NCI-H1694 (cell line): Measurements from ENCODE around the gene EAF2.
"Not testable (repeated sequence)": the region's sequence is repeated elsewhere in the genome, so short reads cannot be mapped to it uniquely, and the experiment has no call there.

Experiments used
- DNase-seq: peaks from one replicate; lab custom pipeline; 2025; lab: John Stamatoyannopoulos, UW

The EAF2 gene

DNA sequence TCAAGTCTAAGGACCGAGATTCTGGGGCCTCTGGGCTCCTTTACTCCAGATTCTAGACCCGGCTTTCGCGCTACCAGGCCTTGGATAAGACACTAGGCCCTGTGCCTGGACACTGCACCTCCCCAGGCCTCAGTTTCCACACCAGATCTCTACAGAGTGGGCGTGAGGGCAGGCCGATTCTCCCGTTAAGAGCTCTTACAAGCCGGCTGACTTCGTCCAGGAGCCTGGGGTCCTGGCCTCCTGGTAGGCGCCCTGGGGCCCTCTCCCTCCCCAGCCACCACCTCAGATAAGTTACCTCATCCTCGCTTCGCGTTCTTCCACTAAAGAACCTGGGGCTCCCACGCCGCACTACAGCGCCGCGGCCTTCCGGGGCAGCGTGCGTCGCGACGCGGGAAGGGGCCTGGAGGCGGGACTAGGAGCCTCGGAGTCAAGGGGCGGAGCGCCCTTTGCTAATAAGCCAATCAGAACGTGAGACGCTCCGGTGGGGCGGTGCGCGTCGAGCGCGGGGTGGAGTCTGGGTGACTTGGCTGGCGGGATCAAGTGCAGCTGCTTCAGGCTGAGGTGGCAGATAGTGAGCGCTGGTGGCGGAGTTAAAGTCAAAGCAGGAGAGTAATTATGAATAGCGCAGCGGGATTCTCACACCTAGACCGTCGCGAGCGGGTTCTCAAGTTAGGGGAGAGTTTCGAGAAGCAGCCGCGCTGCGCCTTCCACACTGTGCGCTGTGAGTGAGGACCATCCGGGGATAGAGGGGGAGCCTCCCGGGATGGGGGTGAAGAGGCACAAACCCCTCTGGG is at the start of gene EAF2, which contains the start of gene IQCB1:
EAF2 (plus strand) TSS at position 539 of the 794 bp plus-strand sequence; CDS start at position 616, 77 bp downstream.
IQCB1 (minus strand) TSS at position 390 of the 794 bp plus-strand sequence. CDS start 6,100 bp downstream, outside the sequence.
- DNase-seq, result peak; percentile 83

DNA sequence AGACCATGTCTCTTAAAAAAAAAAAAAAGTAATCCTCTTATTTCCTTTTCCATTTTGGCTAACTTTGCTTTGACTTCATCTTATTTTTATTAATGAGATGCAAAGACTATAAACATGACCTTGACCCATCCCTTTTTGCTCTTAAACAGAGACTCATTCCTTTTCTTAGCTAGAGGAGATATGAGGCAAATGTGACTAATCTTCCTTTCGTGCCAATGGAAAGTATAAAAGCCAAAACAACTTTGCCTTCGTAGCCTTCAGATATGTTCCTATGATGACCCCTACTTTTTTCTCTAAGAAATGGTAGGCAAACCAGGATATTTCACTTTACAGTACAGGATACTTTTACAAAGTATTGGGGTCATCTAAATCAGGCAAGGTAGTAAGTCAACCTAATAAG is 48.5 kb upstream of the EAF2 start:
- DNase-seq, result no peak

DNA sequence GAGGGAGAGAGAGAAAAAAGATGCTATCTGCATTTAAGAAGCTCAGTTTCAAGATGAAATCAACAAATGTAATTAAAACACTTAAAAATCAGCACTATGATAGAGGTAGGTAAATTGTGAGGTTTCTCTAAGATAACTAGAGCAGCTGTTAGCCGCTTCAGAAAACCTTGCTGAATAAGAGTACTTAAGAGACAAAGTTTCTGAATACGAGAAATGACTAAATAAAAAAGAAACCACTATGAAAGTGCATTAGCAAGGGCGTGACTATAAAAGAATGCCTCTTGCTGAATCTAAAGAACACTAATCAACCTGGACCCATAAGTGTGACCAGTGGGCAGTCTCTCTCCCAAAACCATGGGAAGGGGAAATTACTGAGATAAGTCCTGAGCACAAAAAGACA is 41.9 kb upstream of the EAF2 start:
- no peak for DNase-seq

DNA sequence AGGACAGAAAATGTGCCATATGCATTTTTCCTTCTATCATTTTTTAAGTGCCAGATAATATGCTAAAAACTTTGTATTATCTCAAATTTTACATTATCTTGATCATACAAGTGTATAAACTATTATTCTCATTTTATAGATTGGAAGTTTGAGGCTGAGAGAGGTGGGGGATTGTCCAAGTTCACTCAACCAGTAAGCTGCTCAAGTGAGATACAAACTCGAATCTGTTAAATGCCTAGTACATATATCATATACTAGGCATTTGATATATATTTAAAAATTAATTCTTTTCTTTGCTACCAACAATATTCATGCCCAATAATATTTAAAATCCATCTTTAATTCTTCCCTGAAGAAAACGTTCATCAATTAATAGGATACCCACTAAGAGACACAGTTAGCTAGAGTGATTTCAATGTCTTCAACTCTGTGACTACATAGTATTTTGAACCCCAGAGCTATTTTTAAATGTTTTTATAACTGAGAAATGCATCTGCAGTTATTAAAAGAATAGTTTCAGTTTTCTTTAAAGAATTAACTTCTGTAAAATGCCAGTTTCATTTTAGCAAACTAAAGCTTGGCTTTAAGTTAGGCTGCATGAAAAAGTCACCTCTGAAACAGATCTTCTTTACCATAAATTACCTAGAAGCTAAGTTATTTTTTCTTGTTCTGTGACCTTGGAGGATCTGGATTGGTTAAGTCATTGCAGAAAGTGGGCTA is 40.6 kb upstream of the EAF2 start:
- no peak for DNase-seq

DNA sequence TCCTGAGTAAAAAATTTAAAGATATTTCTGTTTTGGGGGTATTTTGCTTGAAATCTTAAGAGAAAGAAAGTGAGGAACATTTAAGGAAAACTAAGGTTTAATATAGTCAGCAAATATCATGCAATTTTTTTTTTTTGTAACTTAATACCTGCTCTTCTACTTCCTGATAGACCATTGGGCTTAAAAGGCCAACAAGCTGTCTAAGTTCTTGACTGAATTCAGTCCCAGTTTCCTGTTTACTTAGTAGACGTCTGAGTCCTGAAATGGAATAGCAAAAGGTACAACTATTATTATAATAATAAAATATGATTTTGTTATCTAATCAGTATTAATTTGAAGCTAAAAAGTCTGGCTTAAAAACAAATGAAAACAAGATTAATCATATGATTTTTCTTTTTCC is 38.0 kb upstream of the EAF2 start:
- no peak for DNase-seq

DNA sequence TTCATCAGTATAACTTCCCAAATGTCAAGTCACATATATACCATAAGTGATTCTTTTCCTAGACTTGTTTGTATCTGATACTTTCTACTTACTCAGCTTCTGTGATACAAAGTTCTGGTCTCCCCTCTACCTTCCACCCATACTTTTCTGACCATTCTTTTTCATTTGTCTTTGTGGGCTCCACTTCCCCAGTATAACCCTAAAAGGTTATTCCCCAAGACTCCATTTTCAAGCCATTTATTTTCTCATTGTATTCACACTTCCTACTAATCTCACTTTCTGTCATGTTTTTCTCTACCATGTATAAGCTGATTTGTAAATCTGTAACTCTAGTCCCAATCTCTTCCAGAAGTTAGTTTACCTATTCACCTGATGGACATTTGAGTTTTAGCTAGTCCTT is 34.1 kb upstream of the EAF2 start:
- DNase-seq, result no peak

DNA sequence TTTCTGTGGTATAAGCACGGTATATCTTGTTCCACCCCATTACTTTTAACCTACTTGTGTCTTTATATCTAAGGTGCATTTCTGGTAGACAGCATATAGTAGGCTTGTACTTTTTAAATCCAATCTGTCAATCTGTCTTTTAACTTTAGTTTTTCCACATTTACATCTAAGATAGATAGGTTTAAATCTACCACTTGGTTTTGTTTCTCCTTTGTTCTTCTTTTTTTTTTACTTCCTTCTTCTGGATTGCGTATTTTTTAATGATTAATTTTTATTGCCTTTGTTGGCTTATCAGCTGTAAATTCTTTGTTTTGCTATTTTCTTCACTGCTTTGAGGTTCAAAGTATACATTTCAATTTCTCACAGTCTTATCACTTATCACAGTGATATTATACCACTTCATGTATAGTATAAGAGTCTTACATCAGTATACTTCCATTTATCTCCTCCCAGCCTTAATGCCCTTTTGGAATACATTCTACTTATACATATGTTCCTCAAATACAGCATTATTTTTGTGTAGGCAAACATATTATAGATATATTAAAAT is 31.2 kb upstream of the EAF2 start:
- no peak for DNase-seq

DNA sequence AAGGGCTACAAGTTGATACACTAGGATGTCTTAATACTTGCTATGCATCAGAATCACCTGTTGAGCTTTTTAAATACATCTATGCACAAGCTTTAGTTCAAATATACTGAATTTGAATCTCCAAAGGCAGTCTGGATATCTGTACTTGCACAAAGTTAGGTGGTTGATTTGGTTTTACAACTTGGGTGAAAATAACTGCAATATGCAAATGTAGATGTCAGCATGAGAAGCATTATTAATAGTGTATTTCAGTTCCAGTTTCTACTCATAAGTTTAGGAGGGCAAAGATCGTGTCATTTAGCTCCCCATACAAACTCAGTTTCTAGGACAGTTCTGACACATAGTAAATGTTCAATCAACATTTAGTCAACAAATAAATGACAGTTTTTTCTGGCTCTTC is 25.8 kb upstream of the EAF2 start:
- DNase-seq, result no peak

DNA sequence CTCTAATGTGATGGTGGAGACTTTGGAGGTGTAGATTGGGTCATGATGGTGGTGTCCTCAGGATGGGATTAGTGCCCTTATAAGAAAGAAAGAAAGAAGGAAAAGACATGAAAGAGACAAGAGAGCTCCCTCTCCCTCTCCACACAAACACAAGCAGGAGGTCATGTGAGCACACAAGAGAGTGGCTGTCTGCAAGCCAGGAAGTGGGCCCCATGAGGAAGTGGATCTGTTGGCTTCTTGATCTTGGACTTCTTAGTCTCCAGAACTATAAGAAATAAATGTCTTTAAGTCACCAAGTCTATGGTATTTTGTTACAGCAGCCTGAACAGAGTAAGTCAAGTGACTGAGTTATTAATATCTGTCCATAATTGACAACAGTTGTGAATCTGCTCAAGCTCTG is 17.3 kb upstream of the EAF2 start:
- DNase-seq, result no peak

DNA sequence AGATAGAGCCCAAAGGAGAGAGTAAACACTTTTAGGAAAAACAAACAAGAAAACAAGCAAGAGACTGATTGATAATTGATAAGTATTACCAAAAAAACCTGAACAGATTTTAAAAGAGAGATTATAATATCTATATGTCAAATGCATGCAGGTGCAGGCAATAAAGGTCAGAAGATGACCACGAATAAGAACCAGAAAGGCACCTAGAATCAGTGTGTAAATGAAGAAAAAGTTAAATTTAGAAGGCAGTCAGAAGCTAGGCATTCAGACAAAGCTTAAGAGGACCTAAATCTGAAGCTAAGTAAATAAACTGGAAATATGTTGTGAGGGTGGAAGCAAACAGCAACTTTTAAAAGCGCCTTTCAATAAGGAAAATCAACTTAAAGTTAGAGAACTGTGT is 16.4 kb upstream of the EAF2 start:
- no peak for DNase-seq

DNA sequence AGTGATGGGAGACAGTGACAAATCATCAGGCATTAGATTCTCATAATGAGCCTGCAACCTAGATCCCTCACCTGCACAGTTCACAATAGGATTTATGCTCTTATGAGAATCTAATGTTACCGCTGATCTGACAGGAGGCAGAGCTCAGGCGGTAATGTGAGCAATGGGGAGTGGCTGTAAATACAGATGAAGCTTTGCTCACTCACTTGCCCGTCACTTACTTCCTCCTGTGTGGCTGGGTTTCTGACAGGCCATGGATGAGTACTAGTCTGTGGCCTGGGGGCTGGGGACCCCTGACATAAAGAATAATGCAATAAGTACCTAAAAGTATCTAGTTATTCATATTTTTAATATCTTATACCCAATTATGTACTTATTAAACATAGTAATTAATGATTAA is 15.8 kb upstream of the EAF2 start:
- DNase-seq, result no peak

DNA sequence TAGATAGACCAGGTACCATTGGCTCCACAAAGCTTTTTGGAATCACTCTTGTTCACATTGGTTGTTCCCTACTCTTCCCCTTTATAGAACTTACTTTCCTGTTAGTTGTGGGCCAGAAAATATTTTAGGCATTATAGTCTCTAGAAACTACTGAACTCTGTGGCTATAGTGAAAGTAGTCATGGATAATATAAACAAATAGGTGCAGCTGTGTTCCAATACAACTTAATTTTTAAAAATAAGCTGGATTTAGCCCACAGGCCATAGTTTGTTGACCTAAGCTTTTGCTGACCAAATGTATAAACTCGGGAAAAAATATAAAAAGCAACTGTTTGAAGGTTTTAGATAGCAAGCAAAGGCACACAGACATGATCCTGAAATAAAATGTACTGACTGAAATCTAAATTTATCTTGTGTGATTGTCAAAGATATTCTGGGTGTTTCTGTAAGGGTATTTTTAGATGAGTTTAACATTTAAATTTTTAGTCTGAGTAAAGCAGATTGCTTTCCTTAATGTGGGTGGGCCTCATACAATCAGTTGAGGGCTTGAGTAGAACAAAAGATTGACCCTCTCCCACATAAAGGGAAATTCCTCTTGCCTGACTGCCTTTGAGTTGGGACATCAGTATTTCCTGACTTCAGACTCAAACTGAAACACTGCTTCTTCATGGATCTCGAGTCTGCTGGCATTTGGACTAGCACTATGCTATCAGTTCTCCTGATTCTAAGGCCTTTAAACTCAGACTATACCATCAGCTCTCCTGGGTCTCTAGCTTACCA is 13.4 kb upstream of the EAF2 start:
- no peak for DNase-seq

DNA sequence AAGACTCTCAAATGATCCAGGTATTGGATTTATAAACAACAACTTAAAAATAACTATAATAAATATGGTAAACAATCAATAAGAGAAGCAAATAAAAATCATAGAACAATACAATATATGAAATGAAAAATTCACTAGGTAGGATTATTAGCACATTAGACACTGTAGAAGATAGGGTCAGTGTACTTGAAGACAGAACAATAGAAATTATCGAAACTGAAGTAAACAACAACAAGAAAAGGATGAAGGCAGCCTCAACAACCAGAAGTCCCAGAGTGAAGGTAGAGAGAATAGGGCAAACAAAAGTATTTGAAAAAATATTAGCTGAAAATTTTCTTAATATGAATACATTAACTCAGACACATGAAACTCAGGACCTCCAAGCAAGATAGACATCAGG is 12.0 kb upstream of the EAF2 start:
- no peak for DNase-seq

DNA sequence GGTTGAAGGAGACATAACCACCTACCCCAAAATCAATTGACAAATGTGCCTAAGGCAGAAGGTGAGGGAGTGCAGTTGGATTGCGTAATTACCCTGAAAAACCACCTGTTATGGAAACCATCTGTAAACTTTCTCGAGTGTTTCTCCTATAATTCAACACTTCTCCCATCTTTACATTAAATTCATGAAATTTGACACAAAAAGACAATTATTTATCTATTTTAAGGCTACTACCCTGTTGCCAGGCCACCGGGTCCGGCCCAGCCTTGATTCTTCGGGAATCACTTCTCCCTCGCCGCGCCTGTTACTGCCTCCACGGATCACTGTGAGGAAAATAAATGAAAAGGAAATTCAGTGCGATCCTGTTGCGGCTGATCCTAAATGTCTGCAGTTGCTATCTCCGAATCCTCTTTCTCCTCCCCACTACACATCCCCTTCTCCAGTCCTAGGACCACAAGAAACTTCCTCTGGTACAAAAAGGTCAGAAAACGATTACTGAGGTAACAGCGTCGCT is 795 bp upstream of the EAF2 start:
- DNase-seq, result no peak

DNA sequence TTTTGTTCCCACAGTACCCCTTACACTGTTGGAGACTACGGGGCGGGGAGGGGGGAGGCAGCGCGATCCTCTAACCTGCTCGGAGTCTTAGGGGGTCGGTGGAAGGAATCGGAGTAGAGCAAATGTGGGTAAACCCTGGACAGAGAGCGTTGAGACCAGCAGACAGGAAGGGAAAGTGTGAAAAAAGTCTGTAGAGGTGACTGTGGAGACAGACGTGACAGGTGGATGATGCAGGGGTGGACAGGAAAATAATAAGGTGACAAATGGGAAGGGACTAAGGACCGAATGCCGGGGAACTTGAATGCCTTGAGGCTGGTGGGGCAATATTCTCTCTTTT is 424 bp downstream of the EAF2 start:
- DNase-seq, result no peak

DNA sequence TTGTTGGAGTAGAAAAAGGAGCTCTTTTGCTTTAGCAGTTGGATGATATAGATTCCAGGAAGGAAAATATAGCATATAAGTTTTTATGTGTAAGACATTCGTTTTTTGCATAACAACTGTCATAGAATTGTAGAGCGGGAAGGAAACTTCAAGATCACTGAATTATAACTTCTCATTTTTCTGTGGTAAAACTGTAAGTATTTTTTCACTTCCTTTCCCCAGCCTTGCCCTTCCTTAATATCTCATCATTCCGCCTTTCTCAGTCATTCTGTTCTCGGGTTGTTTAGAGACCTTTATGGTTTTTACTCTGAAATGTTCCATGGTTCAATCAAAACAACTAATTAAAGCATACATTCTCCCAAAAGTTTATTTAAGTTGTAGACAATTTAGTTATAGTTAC is 1.1 kb downstream of the EAF2 start:
- DNase-seq, result no peak

DNA sequence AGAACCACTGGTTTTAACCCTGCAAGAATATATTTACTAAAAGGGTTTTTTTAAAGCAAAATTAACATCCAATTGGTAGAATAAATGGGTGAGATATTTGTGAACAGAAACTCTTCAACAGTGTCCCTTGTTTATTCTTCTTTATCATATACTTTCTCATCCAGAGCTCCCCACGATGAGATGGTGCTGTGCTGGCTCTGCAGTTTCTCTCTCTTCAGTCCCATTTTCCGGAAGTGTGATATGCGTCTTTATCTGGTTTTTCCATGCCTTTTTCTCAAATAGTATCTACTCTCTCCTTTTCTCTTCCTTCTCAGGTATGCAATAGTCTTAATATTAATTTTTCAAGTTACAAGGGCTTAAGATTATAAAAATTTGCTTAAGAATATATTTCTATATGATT is 1.5 kb downstream of the EAF2 start:
- no peak for DNase-seq

DNA sequence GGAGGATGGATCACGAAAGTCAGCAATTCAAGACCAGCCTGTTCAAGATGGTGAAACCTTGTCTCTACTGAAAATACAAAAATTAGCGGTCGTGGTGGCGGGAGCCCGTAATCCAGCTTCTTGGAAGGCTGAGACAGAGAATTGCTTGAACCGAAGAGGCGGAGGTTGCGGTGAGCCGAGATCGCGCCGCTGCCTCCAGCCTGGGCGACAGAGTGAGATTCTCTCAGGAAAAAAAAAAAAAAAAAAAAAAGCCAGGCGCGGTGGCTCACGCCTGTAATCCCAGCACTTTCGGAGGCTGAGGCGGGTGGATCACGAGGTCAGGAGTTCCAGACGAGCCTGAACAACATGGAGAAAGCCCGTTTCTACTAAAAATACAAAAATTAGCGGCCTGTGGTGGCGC is 5.0 kb downstream of the EAF2 start:
- no peak for DNase-seq

DNA sequence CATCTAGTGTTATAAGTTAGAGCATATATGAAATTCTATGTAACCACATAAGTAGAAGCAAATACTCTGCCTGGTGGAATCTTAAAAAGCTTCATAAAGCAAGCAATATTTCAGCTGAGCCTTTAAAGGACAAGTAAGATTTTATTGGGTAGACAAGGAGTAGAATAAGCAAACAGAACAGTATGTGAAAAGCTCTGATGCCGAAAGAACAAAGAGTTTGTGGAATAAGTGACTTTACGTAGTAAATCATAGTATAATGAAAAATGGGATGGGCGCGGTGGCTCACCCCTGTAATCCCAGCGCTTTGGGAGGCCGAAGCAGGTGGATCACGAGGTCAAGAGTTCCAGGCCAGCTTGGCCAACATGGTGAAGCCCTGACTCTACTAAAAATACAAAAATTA is 9.9 kb downstream of the EAF2 start:
- no peak for DNase-seq

DNA sequence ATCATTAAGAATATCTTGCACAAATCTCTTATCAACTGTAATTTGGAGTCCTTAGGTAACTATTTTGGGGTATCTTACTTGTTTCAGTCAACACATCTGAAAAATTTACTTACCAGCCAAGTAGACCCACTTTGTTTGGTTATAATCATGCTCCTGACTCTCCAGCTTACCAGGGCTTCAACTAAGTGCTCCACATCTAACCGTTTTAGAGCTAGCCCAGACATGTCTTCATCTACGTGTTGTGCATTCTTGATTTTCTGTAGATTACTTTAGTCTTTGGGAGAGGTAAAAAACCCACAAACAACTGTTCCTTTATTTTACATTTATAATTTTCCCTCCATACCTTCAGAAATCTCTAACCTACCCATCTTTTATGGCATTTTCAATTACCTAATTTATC is 17.2 kb downstream of the EAF2 start:
- no peak for DNase-seq

DNA sequence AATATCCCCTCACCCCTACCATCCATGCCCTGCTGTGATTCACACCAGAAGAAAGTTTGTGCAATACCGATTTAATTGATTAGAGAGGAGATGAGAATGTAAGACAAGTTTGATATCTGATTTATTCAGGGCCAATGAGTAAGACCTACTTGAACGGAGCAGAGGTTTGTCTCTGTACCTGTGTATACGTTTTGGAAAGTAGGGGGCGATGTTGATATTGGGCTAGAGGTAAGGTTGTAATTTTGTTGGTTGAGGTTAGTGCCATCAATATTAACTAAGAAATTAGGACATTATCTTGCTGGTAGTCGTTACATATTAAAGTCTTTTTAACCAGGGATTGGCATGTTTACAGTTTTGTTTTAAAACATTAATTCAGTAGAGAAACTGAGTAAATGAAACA is 20.5 kb downstream of the EAF2 start:
- peak; percentile 2 for DNase-seq

DNA sequence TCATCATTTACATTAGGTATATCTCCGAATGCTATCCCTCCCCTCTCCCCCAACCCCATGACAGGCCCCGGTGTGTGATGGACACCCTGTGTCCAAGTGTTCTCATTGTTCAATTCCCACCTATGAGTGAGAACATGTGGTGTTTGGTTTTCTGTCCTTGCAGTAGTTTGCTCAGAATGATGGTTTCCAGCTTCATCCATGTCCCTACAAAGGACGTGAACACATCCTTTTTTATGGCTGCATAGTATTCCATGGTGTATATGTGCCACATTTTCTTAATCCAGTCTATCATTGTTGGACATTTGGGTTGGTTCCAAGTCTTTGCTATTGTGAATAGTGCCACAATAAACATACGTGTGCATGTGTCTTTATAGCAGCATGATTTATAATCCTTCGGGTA is 22.8 kb downstream of the EAF2 start:
- DNase-seq, result not testable (repeated sequence)
